ENCODE measurements around the gene FBXW7.

The FBXW7 gene

DNA sequence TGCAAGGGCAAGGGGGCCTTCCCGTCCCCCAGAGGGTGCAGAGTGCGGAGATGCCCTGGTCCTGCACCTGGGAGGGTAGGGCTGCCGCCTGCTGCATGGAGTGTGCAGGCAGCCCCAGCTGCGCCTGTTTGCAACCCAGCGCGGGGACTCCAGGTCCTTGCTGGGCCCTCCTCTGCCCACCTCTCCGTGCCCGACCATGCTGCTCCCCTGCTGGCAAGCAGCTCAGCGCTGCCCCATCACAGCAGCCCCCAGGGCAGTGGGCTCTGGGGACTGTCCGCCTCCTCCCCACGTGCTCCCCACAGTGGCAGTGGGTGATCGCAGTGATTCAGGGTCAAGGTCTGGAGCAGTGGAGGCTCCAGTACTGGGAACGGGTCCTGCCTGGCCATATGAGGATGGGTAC, 5.0 kb upstream of the FBXW7 start:
- no peak for DNase-seq

DNA sequence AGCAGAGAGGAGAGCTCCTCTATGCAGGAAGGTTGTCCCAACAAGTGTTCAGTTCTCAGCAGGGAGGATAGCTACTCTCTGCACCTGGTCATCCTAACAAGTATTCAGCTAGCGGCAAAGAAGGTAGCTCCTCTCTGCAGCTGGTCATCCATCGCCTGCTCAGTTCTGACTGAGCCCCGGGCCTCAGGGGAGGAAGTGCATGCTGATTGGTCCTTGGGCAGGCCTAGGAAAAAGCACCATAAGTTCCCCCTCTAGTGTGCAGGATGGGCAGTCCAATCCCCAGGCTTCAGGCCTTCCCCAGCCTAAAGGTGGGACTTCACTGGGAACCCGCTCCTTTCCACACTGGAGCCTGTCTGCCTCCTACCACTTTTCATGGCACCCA, 4.4 kb upstream of the FBXW7 start:
- no peak for DNase-seq

DNA sequence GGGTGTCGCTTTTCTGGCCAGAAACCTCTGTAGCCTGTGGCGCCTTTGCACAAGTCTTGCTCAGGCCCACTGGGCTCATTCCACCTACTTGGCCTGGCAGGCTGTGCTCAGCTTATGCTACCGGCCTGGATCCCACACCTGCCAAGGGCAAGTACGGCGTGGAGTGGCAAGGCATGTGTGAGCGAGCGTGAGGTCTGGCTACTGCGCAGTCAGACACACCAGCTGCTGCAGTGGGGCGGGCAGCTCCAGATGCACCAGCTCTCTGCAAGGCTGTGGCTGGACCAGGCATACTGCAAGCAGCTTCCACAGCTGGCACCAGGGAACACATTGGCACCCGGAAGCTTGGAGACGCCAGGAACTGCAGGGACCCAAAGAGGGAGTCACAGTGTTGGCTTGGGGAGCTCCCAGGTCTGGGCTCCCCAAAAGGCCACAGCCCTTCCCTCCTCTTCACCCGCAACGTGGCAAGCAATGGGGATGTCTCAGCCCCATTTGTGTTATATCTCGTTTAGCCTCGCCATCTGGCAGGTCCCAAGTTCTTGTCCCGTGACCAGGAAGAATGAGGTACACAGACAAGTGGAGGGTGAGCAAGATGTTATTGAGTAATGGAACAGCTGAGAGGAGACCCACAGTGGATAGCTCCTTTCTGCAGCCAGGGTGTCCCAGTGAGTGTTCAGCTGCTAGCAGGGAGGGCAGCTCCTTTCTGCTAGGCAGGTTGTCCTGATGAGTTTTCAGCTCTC, 3.8 kb upstream of the FBXW7 start:
- no peak for DNase-seq

DNA sequence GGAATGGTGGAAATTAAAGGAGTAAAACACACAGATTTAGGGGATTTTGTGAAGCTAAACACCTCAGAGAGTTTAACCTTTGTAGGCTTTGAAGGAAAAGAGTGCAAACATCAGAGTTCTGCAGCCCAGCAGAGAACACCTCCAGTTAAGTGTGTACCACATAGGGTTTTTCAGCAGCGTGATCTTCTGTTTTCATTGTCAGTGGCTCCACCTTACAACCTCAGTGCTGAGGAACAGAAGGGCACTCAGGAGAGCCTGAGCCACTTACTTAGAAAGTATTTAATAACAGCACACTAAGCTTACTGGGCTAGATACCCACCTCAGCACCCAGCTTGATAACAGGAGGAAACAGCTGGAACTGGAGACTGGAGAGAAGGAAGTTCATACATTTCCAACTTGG, 2.0 kb upstream of the FBXW7 start:
- DNase-seq: no peak

DNA sequence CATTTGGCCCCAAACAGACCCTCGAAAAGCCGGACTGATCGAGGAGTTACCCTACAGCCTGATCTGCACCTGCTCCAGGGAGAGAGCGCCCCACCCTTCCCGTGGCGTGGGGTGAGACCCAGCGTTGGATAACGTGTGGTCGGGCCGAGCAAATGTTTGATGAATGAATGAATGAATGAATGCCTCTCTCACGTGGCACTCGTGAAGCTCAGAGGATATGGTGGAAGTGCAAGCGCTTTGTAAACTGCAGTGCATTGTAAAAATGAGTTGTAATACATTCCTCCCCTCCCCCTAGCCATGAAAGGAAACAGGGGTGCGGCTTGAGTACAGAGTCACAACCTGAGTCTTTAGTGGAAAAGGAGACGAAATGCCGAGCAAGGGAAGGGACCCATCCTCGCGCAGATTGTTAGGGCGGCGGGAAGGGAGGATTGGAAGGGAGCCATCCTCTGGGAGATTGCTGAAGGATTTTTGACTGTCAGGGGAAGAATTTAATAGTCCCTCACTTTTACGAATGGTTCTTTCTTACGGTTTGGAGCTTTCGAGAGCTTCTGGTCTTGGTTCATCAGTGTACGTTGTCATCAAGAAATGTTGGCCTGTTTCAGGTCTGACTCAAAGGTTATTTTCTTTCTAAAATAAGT, 772 bp upstream of the FBXW7 start:
- DNase-seq: peak; percentile 37 to 57

DNA sequence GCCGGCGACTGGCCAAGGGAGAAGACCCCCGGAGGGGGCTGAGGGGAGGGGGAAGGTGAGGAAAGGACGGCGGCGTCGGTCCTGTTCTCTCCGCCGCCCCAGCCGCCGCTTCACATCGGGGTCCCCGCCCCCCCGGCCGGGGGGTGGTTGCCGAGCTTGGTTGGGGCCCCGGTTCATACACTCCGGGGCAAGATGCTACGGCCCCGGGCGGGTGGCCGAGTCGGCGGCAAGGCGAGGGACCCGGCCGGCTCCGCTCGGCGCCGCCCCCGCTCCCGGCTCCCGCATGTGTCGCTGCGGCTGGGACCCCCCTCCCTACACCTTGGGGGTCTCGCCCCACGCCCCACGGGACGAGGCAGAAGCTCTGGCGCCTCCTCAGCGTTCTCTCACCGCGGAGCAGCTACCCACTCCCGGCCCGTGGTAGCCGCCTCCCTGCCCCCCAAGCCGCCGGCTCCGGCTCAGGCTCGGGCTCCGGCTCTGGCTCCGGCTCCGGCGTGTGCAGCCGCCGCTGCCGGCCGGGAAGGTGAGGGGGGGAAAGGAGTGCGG, 461 bp downstream of the FBXW7 start:
- DNase-seq: no peak

DNA sequence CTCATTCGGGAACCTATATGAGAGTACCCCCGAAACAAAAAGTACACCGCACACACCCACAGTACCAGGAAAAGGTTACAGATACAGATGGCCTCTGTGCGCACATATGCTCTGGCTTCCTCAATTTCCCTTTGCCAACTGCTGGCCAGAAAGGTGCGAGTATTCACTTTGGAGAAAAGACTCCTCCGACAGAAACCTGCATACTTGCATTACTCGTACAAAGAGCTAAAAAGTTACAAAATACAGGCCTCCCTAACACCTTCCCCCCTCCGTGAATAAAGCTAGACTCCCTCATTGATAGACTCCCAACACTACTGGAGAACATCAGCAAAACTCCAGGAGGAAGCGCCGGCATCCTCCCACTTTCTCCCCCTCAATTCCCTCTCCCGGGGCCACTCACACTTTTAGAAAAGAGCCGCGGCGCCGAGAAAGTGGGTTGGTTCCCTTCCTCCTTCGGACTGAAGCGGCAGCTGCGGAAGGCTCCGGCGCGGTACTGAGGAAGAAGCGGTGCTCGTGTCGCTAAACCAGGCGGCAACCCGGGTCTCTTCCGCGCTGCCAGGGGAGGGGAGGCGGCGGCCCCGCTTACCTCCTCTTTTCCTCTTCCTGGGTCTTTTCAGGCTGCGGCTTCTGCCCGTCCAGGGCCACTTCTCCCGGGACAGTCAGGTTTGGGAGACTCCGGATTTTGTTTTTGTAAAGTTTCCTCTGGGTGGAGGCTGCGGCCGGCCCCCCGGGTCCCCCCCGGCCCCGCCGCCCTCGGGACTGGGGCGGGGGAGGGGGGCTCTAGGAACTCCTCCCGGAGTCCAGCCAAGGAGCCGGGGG, 1.1 kb downstream of the FBXW7 start:
- peak in 1 of 2 experiments; percentile 13 for DNase-seq

DNA sequence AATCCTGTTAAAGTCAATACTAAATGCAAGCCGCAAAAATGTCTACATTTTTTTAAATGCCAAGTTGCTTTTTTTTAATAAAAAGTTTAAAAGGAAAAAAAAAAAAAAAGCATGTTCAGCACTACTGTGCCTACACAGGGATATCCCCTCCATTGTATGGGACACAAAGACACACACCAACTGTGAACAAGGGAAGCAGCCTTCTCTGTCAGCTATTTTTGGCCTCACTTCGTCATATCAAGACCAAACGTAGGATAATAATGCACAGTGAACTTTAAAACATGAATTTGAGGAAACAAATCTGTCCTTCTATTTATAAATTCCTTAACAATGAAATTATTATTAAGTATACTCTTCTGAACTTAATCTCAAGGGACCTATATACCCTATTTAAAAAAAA, 4.4 kb downstream of the FBXW7 start:
- DNase-seq: no peak

DNA sequence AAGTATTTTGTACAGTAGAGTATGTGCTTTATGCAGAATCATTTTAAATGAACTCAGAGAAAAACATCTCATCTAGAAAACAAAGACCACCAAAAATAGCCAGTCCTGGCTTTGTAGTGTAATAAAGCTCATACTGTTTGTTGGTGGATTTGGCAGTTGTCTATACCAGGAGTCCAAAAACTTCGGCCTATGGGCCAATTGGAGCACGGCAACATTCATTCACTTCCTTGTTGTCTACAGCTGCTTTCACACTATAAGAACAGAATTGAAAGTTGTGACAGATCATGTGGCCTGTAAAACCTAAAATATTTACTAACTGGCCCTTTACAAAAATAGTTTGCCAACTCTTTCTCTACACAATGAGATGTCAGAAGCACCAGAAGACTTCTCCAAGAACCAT, 5.3 kb downstream of the FBXW7 start:
- DNase-seq: no peak

DNA sequence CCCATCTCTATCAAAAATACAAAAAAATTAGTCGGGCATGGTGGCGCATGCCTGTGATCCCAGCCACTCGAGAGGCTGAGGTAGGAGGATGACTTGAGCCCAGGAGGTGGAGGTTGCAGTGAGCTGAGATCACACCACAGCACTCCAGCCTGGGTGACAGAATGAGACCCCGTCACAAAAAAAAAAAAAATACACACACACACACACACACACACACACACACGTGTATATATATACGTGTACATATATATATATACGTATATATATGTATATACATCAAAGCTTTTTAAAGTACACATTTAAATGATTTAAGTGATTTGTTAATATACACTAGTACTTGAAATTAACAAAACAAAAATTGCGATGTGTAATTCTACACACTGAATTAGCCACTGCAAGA, 6.0 kb downstream of the FBXW7 start:
- DNase-seq: no peak

DNA sequence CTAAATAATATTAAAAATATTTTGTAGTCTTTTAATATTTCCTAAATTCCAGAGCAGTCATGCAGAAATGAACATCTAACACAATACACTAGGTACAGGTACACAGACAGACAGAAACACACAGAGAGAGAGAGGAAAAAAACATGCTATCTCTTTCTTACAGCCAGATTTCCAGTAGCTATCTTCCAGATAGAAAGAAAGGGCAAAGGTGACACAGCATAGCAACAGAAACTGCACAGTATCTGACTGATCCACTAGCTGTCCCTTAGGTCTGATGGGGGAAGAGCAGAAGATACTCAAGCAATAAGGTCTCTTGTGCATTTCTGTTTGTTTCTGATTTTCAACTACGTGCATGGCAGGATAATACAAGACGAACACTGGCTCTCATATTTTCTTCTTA, 7.8 kb downstream of the FBXW7 start:
- DNase-seq: no peak

DNA sequence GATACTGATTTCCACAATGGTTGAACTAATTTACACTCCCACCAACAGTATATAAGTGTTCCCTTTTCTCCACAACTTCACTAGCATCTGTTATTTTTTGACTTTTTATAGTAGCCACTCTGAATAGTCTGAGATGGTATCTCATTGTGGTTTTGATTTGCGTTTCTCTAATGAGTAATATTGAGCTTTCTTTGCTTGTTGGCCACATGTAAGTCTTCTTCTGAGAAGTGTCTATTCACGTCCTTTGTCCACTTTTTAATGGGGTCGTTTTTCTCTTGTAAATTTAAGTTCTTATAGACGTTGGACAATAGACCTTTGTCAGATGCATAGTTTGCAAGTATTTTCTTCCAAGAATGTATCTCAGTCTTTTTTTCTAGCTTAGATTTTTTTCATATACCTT, 10.0 kb downstream of the FBXW7 start:
- no peak for DNase-seq

DNA sequence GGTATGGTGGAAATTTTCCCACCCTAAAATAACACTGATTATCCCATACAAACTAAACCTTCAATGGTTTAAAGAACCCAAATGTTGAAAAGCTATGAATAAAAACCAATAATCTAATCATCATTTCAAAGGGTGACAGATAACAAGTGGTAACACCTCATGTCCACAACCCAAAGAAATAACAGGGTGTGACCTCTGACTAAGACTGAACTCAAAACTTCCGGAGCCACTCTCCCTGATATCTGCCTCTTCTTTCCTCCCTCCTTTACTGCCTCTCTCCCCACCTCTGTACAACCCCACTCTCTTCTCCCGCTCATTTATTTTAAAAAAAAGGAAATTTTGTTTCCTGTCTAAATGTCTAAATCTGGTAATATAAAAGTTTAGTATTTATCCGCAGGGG, 11.5 kb downstream of the FBXW7 start:
- no peak for DNase-seq

DNA sequence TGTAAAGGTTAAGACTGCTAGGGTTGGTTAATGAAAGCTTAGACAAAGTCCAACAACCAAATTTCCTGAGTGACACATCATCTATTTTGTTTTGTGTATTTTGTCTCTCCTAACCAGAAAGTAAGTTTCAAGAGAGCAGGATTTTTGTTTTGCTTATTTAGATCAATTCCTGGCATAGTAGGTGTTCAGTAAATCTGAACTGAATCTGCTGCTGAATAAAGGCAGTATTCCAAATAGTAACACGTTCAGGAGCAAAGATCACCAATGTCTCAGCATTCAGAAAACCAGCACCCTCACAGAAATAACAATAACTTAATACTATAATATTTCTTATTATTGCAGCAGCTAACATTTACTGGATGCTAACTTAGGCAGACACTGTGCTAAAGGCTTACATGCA, 12.2 kb downstream of the FBXW7 start:
- DNase-seq: no peak

DNA sequence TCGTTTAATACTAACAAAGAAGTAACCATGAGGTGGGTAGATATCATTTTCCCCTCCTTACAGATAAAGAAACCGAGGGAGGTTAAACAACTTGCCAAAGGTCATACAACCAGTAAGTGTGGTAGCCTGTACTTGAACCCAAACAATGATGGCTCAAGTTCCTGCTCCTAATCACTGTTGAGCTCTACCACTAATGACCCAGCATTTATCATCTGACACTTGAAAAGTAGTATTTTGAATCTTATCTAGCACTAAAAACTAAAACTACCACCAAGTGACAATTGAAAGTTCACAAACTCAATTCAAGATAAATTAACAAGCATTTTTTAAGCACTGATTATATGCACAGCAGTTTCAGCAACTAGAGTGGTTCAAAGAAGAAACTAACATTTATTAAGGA, 13.1 kb downstream of the FBXW7 start:
- no peak for DNase-seq

DNA sequence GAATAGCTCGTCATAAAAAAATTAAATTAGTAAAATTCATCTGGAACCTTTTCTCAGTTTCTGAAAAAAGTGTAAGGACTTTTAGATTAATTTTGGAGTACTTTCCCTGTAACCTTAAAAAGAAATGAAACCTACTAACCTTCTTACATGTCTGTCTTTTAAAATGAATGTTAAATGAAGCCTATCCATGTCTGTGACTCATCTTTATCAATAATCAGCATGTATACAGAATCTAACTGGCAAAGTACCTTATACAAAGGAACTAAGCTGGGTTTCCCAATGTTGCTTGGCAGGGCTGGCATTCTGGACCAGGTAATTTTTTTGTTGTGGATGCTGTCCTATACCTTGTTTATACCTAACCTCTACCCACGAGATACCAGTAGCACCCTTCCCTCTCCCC, 13.6 kb downstream of the FBXW7 start:
- no peak for DNase-seq

DNA sequence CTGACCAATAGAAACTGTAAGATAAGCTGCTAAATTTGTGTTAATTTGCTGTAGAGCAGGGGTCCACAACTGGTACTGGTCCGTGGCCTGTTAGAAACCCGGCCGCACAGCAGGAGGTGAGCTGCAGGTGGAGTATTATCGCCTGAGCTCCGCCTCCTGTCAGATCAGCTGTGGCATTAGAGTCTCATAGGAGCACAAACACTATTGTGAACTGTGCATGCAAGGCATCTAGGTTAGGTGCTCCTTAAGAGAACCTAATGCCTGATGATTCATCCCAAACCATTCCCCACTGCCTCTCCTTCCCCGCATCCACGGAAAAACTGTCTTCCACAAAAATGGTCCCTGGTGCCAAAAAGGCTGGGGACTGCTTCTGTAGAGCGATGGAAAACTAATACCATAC, 19.7 kb downstream of the FBXW7 start:
- no peak for DNase-seq

DNA sequence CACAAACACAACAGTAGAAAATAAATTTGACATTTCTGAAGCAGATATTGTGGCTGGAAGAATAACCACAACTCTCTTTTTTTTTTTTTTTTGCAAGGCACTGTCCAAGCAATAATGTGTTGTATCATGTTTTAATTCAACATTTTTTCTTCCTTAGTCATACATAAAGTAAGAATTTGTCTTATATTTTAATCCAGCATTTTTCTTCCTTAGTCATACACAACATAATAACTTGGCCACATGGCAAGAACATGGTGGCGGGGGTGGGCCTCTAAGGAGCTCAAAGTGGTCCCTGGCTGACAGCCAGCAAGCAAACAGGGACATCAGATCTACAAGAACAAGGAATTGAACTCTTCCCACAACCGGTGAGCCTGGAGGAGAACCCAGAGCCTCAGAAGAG, 20.2 kb downstream of the FBXW7 start:
- DNase-seq: no peak

DNA sequence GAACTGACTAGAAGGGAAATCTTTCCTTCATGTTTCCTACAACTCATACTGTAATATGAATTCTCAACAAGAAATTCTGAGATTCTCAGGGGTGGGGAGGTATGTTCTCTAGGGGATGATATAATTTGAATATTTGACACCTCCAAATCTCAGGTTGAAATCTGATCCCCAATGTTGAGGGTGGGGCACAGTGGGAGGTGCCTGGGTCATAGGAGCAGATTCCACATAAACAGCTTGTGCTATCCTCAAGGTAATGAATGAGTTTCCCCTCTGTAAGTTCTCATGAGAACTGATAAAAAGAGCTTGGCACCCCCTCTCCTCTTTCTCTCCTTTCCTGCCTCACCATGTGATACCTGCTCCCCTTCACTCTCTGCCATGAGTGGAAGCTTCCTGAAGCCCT, 21.5 kb downstream of the FBXW7 start:
- DNase-seq: no peak

DNA sequence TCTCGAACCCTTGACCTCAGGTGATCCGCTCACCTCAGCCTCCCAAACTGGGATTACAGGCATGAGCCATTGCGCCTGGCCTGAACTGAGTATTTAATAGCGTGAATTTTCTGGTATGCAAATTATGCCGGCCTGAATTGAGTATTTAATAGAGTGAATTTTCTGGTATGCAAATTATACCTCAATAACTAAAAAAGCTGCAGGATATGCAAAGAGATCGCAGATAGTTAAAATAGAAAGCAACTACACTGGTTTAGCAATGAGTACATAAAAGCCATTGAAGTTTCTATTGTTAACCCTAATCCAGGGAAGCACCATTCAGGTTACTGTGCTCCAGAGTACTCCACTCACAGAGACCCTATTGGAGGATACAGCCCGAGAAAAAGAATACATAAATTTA, 22.8 kb downstream of the FBXW7 start:
- no peak for DNase-seq

DNA sequence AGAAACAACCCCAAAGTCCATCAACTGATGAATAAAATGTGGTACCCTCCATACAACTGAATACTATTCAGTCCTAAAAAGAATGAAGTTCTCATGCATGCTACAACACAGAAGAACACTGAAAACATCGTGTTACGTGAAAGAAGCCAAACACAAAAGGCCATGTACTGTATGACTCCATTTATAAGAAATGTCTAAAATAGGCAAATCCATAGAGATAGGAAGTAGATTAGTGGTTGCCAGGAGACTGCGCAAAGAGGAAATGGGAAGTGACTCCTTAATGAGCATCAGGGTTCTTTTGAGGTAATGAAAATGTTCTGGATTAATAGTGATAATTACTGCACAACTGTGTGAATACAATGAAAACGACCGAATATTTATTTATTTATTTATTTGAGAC, 23.4 kb downstream of the FBXW7 start:
- DNase-seq: no peak

DNA sequence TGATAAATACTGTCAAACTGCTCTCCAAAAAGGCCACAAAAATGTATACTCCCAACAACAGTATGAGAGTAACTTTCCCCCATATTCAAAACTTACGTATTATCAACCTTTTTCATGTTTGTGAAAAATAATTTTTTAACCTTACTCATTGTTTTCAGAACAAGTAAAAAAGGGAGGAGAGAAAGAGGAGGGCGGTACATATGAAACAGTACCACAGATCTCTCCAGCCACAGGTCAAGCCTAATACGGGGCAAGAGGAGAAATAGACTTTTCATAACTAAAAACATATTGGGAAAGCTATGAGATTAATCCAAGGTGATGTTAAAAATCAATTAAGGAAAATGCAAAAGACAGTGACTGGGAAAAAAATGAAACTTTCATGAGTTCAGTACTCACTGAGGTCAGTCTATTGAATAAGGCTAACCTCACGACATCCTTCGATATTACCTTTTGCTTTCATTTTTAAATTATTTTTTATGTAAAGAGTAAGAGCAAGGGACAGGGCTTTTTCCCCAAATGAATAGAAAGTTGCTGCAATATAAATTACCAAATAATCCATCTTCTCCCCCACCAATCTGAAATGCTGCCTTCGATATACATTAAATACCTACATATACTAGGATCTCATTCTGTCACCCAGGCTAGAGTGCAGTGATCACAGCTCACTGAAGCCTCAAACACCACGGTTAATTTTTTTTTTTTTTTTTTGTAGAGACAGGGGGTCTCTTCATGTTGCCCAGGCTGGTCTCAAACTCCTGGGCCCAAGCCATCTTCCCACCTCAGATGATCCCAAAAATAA, 25.3 kb downstream of the FBXW7 start:
- no peak for DNase-seq

DNA sequence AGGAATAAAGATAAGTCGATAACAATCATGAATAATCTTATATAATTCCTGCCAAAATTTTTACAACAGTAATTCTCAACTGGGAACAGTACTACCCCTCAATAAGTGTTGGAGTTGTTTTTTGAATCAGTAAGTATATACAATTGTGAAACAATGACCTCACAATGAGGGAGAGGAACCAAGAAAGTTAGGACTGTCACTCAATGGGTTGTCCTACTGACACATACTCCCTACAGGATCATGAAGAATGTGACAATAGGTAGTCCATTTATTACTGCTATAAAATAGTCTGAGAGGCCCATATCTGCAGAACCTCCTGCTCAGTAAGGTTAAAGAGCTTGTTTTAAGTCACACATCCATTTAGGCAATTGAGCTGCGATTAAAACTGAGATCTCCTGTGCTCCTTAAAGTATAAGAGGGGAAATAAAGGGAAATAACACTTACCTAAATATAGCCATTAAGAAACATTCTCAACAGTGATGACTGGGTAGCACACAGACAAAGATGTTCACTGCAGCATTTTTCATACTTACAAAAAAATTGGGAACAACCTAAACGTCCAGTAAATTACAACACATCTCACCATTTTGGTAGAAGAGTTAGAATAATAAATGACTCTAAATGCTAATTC, 26.2 kb downstream of the FBXW7 start:
- no peak for DNase-seq
